ENCODE measurements around the gene MAPKAP1.

MAPKAP1 gene

GRCh38 chr9:125536167-125536772, 170.7 kb downstream of the MAPKAP1 start:
- no peak for DNase-seq (ENCODE audit: low spot score)

- no peak for DNase-seq (ENCODE audit: low spot score)
Observed at GRCh38 chr9:125534971-125535701, 171.9 kb downstream of the MAPKAP1 start.

GRCh38 chr9:125532812-125533594, 174.0 kb downstream of the MAPKAP1 start:
- no peak for DNase-seq (ENCODE audit: low spot score)

- no peak for DNase-seq (ENCODE audit: low spot score)
Observed at GRCh38 chr9:125532412-125532811, 174.6 kb downstream of the MAPKAP1 start.

- no peak for DNase-seq (ENCODE audit: low spot score)
Observed at GRCh38 chr9:125529589-125530515, 177.2 kb downstream of the MAPKAP1 start.

GRCh38 chr9:125529107-125529506, 177.9 kb downstream of the MAPKAP1 start:
- DNase-seq (ENCODE audit: low spot score) = no peak

- no peak for DNase-seq (ENCODE audit: low spot score)
Observed at GRCh38 chr9:125527471-125528002, 179.5 kb downstream of the MAPKAP1 start.

GRCh38 chr9:125525921-125526631, 180.9 kb downstream of the MAPKAP1 start:
- no peak for DNase-seq (ENCODE audit: low spot score)

- DNase-seq (ENCODE audit: low spot score) = no peak
Observed at GRCh38 chr9:125524583-125525355, 182.2 kb downstream of the MAPKAP1 start.

- DNase-seq (ENCODE audit: low spot score) = no peak
Observed at GRCh38 chr9:125523681-125524080, 183.3 kb downstream of the MAPKAP1 start.

GRCh38 chr9:125522328-125522725, 184.7 kb downstream of the MAPKAP1 start:
- no peak for DNase-seq (ENCODE audit: low spot score)

GRCh38 chr9:125521462-125522327, 185.3 kb downstream of the MAPKAP1 start:
- no peak for DNase-seq (ENCODE audit: low spot score)

- no peak for DNase-seq (ENCODE audit: low spot score)
Observed at GRCh38 chr9:125519734-125520133, 187.3 kb downstream of the MAPKAP1 start.

GRCh38 chr9:125517577-125517976, 189.4 kb downstream of the MAPKAP1 start:
- no peak for DNase-seq (ENCODE audit: low spot score)

- DNase-seq (ENCODE audit: low spot score) = no peak
Observed at GRCh38 chr9:125515983-125516940, 190.7 kb downstream of the MAPKAP1 start.

GRCh38 chr9:125515281-125515680, 191.7 kb downstream of the MAPKAP1 start:
- no peak for DNase-seq (ENCODE audit: low spot score)

GRCh38 chr9:125514468-125514867, 192.5 kb downstream of the MAPKAP1 start:
- no peak for DNase-seq (ENCODE audit: low spot score)
